ENCODE measurements around the gene KIR3DL2.
"Not testable (repeated sequence)": the region's sequence is repeated elsewhere in the genome, so short reads cannot be mapped to it uniquely, and the experiment has no call there.

Gene KIR3DL2

DNA sequence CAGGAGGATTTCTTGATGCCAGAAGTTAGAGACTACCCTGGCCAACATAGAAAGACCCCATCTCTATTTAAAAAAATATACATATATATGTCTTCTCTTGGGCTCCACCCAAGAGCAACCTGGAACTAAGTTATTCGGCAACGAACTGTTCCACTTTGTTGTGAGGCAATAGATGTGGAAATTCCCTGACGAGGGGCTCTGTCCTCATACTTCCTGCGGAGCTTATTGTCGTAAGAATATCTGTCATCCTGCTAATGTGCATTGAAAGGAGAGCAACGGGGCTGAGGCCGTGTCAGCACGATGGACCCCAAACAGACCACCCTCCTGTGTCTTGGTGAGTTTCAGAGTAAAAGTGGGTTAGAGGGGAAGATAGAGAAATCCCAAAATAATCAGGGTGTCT, 23.7 kb downstream of the KIR3DL2 start, which contains the start of gene FCAR:
Gene FCAR (plus strand): TSS at position 246 of the 400 bp plus-strand sequence. CDS start 55 bp downstream, at position 301.
- DNase-seq, result no peak

DNA sequence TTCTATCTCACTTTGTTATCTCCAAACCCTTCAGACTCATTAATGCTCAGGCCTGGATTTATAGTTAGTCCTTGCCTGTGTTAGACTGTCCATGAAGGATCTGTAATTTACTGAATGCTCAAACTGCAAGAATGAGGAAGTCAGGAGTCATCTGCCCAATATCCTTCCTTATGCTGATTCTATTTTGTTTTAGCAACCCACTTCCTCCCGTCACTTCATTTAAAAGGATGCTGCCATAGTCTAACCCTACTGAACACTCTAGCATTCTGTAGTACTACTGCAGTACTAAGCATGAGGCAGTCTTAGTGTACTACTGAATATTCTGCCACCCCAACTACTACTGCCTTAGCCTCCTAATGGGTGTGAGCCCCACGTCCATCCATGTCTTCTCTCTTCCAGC, 25.3 kb downstream of the KIR3DL2 start:
- no peak for DNase-seq

DNA sequence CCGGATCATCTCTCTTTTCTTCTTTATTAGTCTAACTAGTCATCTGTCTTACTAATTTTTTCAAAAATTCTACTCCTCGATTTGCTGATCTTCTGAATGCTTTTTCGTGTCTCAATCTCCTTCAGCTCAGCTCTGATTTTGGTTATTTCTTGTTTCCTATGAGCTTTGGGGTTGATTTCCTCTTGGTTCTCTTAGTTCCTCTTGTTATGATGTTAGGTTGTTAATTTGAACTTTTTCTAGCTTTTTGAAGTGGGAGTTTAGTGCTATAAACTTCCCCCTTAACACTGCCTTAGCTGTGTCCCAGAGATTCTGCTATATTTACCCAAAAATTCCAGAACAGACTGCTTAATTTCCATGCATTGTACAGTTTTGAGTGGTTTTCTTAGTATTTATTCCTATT, 27.2 kb downstream of the KIR3DL2 start:
- no peak for DNase-seq

DNA sequence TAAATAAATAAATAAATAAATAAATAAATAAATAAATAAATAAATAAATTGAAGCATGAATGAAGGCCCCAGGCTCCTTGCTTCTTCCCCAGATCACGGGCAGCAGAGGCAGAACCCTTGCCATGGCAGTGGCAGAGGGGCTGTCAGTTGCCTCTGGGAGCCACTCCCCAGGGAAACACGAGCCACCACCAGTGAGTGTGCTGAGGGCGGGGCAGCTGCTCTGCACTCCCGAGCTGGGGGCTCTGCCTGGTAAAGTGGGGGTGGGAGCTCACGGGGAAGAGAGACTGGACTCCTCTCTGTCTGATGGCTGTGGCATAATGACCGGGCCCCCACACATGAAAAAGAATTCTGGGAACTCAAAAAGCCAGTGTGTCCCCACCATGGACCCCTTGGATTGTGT, 31.6 kb downstream of the KIR3DL2 start:
- no peak for DNase-seq

DNA sequence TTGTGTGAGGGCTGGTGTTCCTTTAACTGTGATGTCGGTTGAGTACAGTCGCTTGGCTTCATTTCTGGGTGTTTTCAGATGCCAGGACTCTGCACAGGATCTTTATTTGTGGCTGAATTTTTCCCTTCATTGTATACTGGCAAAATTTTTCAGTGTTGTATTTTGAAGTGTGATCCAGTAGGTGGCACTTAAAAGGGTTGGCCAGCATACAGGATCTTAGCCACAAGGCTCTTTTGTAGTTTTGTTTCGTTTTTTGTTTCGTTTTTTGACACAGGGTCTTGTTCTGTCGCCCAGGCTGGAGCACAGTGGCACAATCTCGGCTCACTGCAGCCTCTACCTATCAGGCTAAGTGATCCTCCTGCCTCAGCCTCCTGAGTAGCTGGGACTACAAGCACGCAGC, 32.5 kb downstream of the KIR3DL2 start:
- no peak for DNase-seq

- DNase-seq, result no peak
Measured at GRCh38 chr19:54883228-54883627, 33.0 kb downstream of the KIR3DL2 start.

DNA sequence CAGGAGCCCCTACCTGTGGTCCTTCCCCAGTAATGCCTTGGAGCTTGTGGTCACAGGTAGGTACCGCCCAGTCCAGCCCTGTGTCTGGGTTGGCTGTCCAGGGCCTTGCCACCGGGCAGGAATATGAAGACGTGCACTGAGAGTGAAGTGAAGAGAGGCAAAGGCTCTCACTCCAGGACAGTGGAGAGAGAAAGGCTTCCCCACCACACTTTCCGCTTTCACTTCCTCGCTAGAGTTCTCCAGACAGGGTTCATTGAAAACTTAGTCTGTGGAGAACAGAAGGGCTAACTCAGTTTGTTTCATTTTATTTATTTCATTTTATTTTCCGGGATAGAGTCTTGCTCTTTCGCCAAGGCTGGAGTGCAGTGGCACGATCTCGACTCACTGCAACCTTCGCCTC, 38.0 kb downstream of the KIR3DL2 start:
- DNase-seq, result no peak

- DNase-seq, result no peak
Measured at GRCh38 chr19:54889566-54889965, 39.3 kb downstream of the KIR3DL2 start.

GRCh38 chr19:54893406-54893805, 43.2 kb downstream of the KIR3DL2 start:
- no peak for DNase-seq

DNA sequence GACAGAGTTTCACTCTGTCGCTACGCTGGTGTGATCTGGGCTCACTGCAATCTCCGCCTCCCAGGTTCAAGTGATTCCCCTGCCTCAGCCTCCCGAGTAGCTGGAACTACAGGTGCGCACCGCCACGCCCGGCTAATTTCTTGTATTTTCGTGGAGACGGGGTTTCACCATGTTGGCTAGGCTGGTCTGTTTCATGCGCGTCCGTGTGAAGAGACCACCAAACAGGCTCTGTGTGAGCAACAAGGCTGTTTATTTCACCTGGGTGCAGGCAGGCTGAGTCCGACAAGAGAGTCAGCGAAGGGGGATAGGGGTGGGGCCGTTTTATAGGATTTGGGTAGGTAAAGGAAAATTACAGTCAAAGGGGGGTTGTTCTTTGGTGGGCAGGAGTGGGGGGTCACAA, 43.9 kb downstream of the KIR3DL2 start:
- DNase-seq, result not testable (repeated sequence)

DNA sequence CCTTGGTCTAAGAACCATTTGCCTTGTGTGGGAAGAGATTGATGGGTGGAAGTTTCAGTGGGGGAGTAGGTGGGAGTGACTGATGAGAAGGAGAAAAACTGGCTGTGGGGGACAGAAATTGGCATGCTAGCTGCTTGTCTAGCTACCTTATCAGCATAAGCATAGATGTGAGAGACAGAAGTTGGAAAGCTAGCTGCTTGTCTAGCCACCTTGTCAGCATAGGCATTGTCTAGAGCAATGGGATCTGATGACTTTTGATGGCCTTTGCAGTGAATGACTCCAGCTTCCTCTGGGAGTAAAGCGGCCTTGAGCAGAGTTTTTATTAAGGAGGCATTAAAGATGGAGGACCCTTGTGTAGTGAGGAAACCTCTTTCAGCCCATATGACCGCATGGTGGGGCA, 45.8 kb downstream of the KIR3DL2 start:
- DNase-seq, result no peak

- DNase-seq, result not testable (repeated sequence)
Measured at GRCh38 chr19:54898685-54899084, 48.4 kb downstream of the KIR3DL2 start.

GRCh38 chr19:54899646-54900045, 49.4 kb downstream of the KIR3DL2 start:
- not testable (repeated sequence) for DNase-seq

DNA sequence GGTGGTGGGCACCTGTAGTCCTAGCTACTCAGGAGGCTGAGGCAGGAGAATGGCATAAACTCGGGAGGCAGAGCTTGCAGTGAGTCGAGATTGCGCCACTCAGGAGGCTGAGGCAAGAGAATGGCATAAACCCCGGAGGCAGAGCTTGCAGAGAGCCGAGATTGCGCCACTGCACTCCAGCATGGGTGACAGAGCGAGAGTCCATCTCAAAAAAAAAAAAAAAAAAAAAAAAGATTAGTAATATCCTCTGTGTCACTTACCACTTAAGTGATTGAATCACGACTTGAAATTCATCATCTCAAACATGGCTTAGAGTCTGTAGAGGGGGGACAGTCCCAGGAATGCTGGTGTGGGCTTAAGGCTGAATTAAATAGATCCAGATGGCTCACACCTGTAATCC, 50.9 kb downstream of the KIR3DL2 start:
- DNase-seq, result not testable (repeated sequence)

DNA sequence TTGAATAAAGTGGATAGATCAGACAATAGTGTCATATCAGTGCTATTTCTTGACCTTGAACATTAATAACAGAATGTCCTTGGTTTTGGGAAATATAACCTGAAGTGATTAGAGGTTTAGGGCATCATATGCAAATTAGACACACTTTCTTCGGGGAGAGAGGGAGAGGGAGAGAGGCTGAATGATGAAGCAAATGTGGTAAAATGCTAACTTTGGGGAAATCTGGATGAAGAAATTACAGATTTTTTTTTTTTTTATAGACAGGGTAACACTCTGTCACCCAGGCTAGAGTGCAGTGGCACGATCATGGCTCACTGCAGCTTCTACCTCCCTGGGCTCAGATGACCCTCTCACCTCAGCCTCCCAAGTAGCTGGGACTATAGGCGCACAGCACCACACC, 51.8 kb downstream of the KIR3DL2 start:
- DNase-seq, result no peak

- DNase-seq, result no peak
Measured at GRCh38 chr19:54903303-54903702, 53.1 kb downstream of the KIR3DL2 start.

GRCh38 chr19:54904261-54904660, 54.0 kb downstream of the KIR3DL2 start:
- DNase-seq, result not testable (repeated sequence)

- no peak for DNase-seq
Measured at GRCh38 chr19:54905421-54905802, 55.2 kb downstream of the KIR3DL2 start.

GRCh38 chr19:54905803-54906511, 55.7 kb downstream of the KIR3DL2 start, which contains the start of gene NCR1:
Gene NCR1 (plus strand): TSS chr19:54906148. CDS start chr19:54906188, 40 bp downstream.
- no peak for DNase-seq

DNA sequence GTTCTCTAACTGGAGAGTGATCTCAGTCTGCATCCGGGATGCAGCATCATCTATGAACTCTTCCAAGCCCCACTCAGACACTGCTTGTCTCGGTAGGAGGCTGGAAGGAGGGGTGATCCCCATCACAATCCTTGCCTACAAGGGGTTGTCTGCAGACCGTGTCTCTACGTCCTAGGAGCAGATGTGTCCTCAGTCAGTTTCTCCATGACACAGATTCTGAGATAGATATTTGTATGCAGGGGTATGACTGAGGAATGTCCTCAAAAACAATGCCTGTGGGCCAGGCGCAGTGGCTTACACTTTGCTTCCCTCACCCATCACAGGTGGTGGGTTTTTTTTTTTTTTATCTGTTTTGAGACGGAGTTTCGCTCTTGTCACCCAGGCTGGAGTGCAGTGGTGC, 56.6 kb downstream of the KIR3DL2 start:
- DNase-seq, result no peak

DNA sequence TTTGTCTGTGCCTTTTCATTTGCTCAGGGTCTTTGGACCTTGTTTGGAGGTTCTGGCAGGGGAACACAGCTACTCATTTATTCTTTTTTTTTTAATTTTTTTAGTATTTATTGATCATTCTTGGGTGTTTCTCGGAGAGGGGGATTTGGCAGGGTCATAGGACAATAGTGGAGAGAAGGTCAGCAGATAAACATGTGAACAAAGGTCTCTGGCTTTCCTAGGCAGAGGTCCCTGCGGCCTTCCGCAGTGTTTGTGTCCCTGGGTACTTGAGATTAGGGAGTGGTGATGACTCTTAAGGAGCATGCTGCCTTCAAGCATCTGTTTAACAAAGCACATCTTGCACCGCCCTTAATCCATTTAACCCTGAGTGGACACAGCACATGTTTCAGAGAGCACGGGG, 57.7 kb downstream of the KIR3DL2 start:
- not testable (repeated sequence) for DNase-seq

Data from NCI-H345 (cell line).